Tibial nerve (tissue), 4 donors: ENCODE measurements around the gene TJP2. TPM values are rescaled to one million over a fixed set of nuclear protein-coding genes. Genes with fewer than 3 reads are reported as not detected.
A peak's percentile ranks its signal among the peaks of the same experiment; 100 is the strongest.

ENCODE experiments used
- DNase-seq, 2 donors: peaks; one replicate each; pipeline ENCODE4 v3.0.0-alpha.2; 2019; ENCODE audit warnings: low spot score in 2 of 2
- H3K27ac ChIP-seq, 4 donors: fragments of 200-600 bp; sonication (generic) in 3 of 4; one replicate each; pipeline ENCODE4 v1.5.1; 2017 to 2019; ENCODE audit warnings: mild to moderate bottlenecking in 1 of 4
- H3K27me3 ChIP-seq, 2 donors: fragments of 200-600 bp; sonication (generic) in 1 of 2; one replicate each; pipeline versions ENCODE4 v1.5.1 to v1.6.0; 2017 to 2019
- H3K36me3 ChIP-seq, 3 donors: fragments of 200-600 bp; sonication (generic); one replicate each; pipeline ENCODE4 v1.5.1; 2018 to 2019
- H3K4me1 ChIP-seq, 4 donors: fragments of 200-600 bp; sonication (generic) in 3 of 4; one replicate each; pipeline ENCODE4 v1.5.1; 2017 to 2019
- H3K4me3 ChIP-seq, 4 donors: fragments of 200-600 bp; sonication (generic) in 3 of 4; one replicate each; pipeline ENCODE4 v1.5.1; 2017 to 2019; ENCODE audit warnings: mild to moderate bottlenecking in 1 of 4, moderate library complexity in 1 of 4
- H3K9me3 ChIP-seq, 4 donors: fragments of 200-600 bp; sonication (generic) in 3 of 4; one replicate each; pipeline ENCODE4 v1.5.1; 2017 to 2019
- EP300 ChIP-seq, 2 donors: sonication (generic); formaldehyde crosslinking; IDR thresholded peaks; one replicate each; pipeline ENCODE4 v1.6.1; 2017; ENCODE audit warnings: antibody characterized with exemption in 2 of 2, mild to moderate bottlenecking in 1 of 2
- POLR2A ChIP-seq, 2 donors: fragments of 450-650 bp; IDR thresholded peaks; one replicate each; pipeline ENCODE4 v1.6.1; 2017; ENCODE audit warnings: antibody characterized with exemption in 2 of 2, mild to moderate bottlenecking in 2 of 2, moderate library complexity in 2 of 2
- WGBS, 2 donors: methylation state at CpG; one replicate each; pipeline ENCODE4 v1.1.5; 2018; 5-methylcytosine and 5-hydroxymethylcytosine counted together
- total RNA-seq, 4 donors: library from RNA; depleted of rRNA; stranded (reverse); fragments of >200 nt; gene quantifications; one replicate each; pipeline ENCODE4 v1.1.0, GENCODE V29; 2016
- TF ChIP-seq, protein P1 (sequence below), 5 experiments: fragments of 200-600 bp in 3 of 5; fragments of 450-650 bp in 2 of 5; sonication (generic) in 3 of 5; IDR thresholded peaks; one replicate each; pipeline ENCODE4 v1.5.1; 2016 to 2019; ENCODE audit warnings: antibody characterized with exemption in 5 of 5, mild to moderate bottlenecking in 3 of 5, moderate library complexity in 2 of 5

TJP2 gene
- total RNA-seq, 4 donors from 2014 or later: 123 to 207 (median 182) TPM

DNA sequence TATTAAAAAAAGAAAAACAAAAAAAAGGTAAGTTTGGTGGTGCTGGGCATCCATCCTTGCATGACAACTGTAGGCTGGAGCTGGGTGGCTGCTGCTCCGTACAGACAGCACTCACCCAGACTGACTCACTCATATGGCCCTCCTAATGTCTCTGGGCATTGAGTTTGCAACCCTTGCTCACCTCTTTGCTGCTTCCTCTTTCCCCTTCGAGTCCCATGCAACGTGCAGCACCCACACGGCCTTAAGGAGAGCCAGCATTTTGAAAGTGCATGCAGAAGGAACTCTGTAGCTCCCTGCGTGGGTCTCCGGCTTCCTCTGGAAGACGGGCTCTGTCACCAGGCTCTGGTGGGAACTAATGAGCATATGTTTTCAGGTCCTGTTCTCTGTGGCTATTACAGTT lies 90.4 kb downstream of the TJP2 start:
- DNase-seq: no peak
- H3K27me3 ChIP-seq: no peaks in the 10 kb centered on the region
- H3K4me3 ChIP-seq: no peak overlapping the region
- no peaks in the 10 kb centered on the region for H3K4me1 ChIP-seq
- WGBS, 2 donors: 52 to 72% methylated on average over 7 of the region's 7 CpGs
- TF ChIP-seq, protein P1, sequence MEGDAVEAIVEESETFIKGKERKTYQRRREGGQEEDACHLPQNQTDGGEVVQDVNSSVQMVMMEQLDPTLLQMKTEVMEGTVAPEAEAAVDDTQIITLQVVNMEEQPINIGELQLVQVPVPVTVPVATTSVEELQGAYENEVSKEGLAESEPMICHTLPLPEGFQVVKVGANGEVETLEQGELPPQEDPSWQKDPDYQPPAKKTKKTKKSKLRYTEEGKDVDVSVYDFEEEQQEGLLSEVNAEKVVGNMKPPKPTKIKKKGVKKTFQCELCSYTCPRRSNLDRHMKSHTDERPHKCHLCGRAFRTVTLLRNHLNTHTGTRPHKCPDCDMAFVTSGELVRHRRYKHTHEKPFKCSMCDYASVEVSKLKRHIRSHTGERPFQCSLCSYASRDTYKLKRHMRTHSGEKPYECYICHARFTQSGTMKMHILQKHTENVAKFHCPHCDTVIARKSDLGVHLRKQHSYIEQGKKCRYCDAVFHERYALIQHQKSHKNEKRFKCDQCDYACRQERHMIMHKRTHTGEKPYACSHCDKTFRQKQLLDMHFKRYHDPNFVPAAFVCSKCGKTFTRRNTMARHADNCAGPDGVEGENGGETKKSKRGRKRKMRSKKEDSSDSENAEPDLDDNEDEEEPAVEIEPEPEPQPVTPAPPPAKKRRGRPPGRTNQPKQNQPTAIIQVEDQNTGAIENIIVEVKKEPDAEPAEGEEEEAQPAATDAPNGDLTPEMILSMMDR (IDR thresholded peaks at IDR 0.05): no peak
- TF ChIP-seq POLR2A (IDR thresholded peaks at IDR 0.05): no peak
- TF ChIP-seq EP300 (IDR thresholded peaks at IDR 0.05): no peak
- peaks cover 0 to 9% (median 0%) of the 10 kb centered on the region in 4 donors for H3K9me3 ChIP-seq
- no peaks in the 10 kb centered on the region for H3K36me3 ChIP-seq
- H3K27ac ChIP-seq: no peak overlapping the region

DNA sequence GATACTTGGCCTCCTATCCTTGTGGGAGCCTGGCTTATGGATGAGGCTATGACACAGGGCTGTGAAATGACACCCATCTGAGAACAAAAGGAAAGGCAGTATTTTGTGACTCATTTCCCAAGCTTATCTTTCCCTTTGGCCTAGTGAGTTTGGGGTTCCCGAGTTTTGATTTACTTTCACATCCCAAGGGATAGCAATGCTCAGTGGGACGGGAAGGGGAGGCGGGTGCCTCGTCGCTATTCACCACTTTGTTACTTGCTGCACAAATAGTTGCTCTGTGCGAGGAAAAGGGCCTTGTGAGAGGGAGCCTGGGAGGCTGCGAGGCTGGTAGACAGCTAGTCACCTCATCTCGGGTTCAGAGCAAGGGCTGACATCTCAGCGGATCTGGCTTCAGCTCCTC lies 91.8 kb downstream of the TJP2 start:
- WGBS, 2 donors: 65 to 74% methylated on average over 9 of the region's 9 CpGs
- no peak overlapping the region for H3K27ac ChIP-seq
- no peak overlapping the region for H3K4me3 ChIP-seq
- no peaks in the 10 kb centered on the region for H3K36me3 ChIP-seq
- DNase-seq: no peak
- no peaks in the 10 kb centered on the region for H3K4me1 ChIP-seq
- TF ChIP-seq, protein P1 (IDR thresholded peaks at IDR 0.05): no peak
- TF ChIP-seq POLR2A (IDR thresholded peaks at IDR 0.05): no peak
- no peak for TF ChIP-seq EP300 (IDR thresholded peaks at IDR 0.05)
- H3K9me3 ChIP-seq: peaks cover 0 to 9% (median 0%) of the 10 kb centered on the region in 4 donors
- H3K27me3 ChIP-seq: no peaks in the 10 kb centered on the region

DNA sequence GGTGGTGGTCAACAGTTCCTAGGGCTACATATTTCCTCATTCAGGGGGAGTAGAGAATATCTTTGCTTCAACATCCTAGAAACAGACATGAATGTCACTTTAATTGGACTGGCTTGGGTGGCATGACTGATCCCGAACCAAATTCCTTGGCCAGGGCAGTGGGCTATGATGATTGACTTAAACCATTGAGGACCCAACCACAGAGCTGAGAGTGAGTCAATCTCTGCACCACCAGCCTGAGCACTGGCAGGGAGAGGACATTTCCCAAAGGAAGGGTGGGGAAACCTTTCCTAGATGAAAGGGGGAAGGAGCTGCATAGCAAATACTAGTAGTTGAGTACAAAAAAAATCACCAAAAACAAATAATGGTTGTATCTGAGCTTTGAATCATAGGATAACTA lies 98.1 kb downstream of the TJP2 start:
- WGBS, 2 donors: 67 to 70% methylated on average over 1 of the region's 1 CpG
- Histone ChIP-seq H3K4me3 (no peak overlapping the region), H3K4me1 (no peaks in the 10 kb centered on the region), H3K27ac (no peak overlapping the region), H3K9me3 (peaks cover 0 to 22% (median 0%) of the 10 kb centered on the region in 4 donors), H3K27me3 (no peaks in the 10 kb centered on the region), H3K36me3 (no peaks in the 10 kb centered on the region)
- no peak for DNase-seq
- TF ChIP-seq EP300 (IDR thresholded peaks at IDR 0.05): no peak
- no peak for TF ChIP-seq POLR2A (IDR thresholded peaks at IDR 0.05)
- TF ChIP-seq, protein P1 (IDR thresholded peaks at IDR 0.05): no peak

DNA sequence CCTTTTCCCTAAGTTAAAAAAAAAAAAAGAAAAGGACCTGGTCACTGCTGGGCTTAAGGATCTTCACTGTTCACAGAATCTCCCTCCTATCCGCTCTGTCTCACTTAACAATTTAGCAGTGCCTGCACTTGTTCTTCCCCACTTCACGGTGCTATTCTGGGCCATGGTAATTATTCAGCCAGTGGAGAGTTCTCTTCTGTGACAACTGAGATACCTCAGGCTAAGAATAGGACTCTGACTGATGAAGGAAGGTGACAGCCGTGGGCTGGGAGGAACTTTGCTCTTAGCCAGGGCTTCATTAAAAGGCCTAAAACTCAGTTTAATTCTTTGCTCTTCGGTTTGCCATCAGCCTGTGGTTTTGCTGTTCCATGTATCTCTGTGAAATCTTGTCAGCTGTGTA lies 99.1 kb downstream of the TJP2 start:
- no peaks in the 10 kb centered on the region for H3K36me3 ChIP-seq
- no peak for TF ChIP-seq POLR2A (IDR thresholded peaks at IDR 0.05)
- TF ChIP-seq EP300 (IDR thresholded peaks at IDR 0.05): no peak
- TF ChIP-seq, protein P1 (IDR thresholded peaks at IDR 0.05): no peak
- 62 to 63% methylated on average over 4 of the region's 4 CpGs for WGBS, 2 donors
- H3K27ac ChIP-seq: no peak overlapping the region
- H3K4me3 ChIP-seq: no peak overlapping the region
- DNase-seq: no peak
- no peaks in the 10 kb centered on the region for H3K4me1 ChIP-seq
- no peaks in the 10 kb centered on the region for H3K27me3 ChIP-seq
- peaks cover 0 to 22% (median 0%) of the 10 kb centered on the region in 4 donors for H3K9me3 ChIP-seq

DNA sequence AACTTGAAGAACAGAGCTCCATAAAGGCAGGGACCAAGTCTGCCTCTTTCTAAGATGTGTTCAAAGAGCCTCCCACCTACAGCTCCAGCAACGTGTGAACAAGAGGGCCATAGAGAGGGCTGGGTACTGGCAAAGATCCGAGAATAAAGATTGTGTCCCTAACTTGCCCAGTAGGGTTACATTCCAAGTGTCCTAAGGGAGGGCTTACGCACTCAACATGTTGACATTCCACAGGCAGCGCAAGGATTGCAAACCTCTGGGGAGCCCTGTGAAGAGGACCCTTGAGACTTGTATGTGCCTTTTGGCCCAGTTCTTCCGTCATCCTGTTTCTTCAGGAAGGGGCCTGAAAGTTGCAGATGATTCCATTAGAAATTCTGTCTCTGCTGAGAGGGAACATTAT lies 102.7 kb downstream of the TJP2 start:
- no peak for TF ChIP-seq POLR2A (IDR thresholded peaks at IDR 0.05)
- peak in 1 of 2 donors; percentile 54 for TF ChIP-seq EP300 (IDR thresholded peaks at IDR 0.05)
- peaks cover 0 to 13% (median 0%) of the 10 kb centered on the region in 4 donors for H3K9me3 ChIP-seq
- H3K36me3 ChIP-seq: no peaks in the 10 kb centered on the region
- no peaks in the 10 kb centered on the region for H3K4me1 ChIP-seq
- 50 to 65% methylated on average over 5 of the region's 5 CpGs for WGBS, 2 donors
- no peak for DNase-seq
- H3K27ac ChIP-seq: no peak overlapping the region
- H3K4me3 ChIP-seq: no peak overlapping the region
- H3K27me3 ChIP-seq: no peaks in the 10 kb centered on the region
